GM21825 (cell line): Measurements from ENCODE around the gene TCEANC2.
"Not testable (repeated sequence)": the region's sequence is repeated elsewhere in the genome, so short reads cannot be mapped to it uniquely, and the experiment has no call there.

Experiments used
- ATAC-seq: cut with Tn5 transposase; IDR thresholded peaks from one replicate; pipeline ENCODE4 v1.9.1; 2021; ENCODE audit warnings: mild to moderate bottlenecking, moderate library complexity; ENCODE audit not compliant: unreplicated experiment

TCEANC2 gene

DNA sequence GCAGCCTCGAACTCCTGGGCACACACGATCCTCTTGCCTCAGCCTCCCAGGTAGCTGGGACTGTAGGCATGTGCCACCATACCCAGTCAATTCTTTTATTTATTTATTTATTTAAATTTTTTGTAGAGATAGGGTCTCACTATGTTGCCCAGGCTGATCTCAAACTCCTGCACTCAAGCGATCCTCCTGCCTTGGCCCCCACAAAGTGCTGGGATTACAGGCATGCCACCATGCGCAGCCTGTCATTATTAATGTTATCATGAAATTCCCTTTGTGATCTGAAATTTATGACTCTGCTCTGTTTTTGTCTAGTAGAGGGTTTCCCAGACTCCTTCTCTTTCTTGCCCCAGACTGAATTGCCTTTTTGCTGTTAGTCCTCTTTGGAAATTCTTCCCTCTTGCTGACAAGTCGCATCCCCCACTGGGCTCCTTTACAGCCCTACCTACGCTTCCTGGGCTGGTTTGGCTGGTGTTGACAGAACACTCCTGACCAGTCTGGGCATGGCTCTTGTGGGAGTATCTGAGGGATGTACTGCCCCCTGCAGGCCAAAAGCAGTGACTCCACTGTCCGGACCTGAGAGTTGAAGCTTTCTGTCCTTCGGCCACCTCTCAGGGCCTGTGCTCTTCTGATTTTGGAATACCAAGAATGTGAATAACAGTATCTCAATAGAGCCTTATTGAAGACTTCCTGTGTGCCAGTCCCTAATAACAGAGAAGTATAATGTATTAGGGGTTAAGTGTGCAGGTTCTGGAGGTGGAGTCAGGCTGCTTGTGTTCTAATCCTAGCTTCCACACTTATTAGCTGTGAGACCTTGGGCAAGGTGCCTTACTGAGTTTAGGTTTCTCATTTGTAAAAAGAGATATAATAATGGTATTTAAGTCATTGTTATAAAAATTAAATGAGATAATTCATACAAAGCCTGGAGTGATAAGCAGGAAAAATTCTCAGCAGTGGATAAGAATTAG is 28.2 kb downstream of the TCEANC2 start:
- ATAC-seq = no peak

DNA sequence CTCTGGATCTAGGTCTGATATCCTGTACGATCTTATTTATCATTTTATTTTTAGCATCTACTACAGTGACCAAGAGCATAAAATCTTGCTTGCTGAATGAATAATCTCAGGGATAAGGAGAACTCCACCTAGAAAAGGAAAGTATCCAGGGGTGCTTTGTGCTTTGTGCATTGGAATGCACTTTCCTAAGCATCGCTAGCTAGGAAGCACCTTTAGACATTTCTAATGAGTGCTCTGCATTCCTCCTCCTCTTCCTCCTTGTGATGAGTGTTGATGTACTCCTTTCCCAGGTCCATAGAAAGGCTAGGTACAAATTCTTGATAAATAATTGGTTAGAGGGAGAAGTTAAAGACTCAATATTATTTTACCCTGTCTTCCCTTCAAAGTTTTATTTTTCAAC is 31.4 kb downstream of the TCEANC2 start:
- ATAC-seq = no peak

DNA sequence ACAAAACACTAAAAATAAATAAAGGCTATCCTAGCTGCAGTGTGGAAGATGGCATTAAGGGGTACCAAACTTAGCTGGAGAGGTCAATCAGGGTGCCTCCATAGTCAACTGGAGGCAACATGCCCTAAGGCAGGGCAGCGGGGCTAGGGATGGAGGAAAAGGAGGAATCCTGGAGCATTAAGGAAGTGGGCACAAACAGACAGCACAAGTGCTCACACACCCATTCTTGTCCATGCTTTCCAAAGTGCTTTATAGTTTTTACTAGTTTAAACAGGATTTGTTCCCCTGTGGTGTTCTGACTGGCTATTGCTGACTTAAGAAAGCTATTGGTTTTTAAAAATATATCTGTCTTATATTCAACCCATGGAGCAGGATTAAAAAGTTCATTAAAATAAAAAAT is 33.3 kb downstream of the TCEANC2 start:
- no peak for ATAC-seq

DNA sequence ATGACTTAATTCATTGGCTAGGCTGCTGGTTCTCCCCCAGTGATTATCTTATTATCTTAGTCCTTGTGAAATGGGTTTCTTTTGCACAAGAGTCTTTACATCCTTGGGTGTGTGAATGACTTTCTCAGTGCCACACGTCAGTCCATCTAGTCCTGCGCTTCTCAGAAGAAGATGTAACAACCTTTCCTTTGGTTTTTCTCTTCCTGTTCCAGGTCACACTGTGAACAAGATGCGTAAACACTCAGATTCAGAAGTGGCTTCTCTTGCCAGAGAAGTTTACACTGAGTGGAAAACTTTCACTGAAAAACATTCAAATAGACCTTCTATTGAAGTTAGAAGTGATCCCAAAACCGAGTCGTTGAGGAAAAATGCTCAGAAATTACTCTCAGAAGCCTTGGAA is 35.0 kb downstream of the TCEANC2 start:
- ATAC-seq = no peak

DNA sequence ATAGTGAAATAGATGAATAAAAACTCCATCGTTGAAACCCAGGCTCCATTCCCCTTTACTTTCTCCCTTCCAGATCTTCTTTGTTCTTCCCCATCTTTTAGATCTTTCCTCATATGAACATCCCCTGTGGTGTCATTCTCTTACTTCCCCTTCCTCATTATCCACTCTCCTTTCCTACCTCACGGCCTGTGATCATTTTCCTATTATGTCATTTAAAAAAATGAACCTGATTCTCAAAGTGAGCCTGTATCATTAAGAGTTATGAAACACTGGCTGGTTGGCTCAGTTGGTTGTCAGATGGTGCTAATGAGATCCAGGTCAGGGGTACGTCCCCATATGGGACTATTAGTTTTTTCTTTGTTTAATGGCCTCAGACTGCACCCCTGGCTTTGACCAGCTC is 38.3 kb downstream of the TCEANC2 start:
- ATAC-seq = no peak

DNA sequence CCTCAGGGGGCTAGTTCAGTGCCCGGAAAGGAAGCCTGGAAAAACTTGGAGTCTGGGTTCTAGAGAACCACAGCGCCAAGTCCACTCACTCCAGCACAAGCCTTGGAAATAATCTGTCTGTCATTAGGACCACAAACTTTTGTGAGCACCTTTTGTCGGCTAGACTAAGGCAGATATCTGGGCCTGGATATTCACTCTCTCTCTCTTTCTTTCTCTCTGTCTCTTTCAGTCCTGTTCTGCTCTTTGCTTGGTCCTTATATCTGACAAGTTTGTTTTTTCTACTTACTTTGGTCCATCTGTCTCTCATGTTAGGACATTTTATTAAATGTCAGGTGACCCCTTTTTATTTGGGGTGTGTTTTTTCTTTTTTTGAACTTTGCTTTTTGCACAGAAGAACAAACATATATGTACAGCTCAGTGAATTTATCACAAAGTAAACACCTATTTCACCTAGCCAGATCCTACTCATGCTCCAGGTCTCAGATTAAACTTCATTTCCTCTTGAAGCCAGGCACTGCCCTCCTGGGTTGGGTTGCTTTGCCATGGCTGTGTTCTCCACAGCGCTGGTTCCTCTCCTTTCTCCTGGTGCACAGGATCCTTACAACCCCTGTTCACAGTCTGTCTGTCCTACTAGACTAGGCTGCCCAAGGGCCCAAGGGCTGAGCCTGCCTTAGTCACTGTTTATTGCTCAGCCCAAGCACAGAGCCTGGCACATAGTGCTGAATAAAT is 40.8 kb downstream of the TCEANC2 start:
- no peak for ATAC-seq

DNA sequence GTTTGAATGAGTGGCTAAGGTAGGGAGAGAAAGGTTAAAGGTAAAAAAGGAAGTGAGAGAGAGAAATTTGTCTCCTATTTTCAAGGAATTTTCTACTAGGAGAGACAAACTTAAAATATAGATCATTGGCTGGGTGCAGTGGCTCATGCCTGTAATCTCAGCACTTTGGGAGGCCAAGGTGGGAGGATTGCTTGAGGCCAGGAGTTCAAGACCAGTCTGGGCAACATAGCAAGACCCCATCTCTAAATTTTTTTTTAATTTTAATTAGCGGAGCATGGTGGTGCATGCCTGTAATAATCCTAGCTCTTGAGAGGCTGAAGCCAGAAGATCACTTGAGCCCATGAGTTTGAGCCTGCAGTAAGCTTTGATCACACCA is 41.3 kb downstream of the TCEANC2 start:
- not testable (repeated sequence) for ATAC-seq

DNA sequence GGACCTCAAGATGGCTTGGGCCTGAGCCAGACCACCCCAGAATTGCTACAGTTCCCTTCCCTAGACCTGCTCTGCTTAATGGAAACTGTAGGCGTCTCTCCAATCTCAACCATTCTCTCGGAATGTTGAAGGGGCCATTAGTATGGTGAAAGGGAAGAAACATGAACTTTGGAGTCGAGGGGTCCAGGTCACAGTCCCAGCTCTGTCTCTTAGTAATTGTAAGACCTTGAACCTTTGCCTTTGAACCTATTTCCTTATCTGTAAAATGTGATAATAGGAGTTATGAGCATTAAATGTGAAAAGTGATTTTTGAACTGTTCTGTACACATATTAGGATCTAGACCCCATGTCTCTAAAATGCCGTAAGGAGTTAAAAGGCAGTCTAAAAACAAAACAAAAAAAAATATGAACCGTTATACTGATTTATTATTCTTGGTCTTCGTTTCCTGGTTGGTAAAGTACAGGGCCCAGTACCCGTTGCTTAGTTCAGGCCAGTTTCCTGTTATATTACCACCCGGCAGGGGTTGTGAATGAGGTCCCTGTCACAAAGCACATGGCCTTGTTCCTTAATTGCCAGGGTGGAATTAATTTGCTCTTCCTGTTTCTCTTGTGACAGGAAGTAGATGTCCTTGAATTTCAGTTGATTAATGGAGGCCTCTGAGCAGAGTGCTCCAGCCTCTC is 42.3 kb downstream of the TCEANC2 start:
- ATAC-seq = no peak

DNA sequence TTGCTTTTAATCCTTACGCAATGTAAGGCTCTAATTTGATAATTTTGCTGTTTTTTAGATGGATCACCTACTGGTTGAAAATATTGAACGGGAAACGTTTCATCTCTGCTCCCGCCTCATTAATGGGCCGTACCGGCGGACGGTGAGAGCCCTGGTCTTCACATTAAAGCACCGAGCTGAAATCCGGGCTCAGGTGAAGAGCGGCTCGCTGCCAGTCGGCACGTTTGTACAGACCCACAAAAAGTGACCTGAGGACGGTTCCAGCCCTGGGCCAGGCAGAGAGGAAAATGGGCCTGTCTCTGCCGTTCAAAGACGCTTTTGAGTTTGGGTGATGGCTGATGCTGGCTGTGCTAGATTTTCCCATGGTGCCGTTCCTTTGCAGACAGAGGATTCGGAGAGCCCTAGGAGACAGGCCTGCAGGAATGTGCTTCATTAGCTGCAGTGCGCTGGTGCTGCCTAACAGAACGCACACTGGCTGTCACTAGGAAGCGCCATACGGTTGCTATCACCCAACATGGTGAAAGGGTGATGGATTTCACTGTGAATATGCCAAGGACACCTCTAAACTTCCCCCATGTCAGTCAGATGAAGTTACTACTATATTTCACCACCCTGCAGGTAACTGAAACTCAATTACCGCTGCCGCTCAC is 42.9 kb downstream of the TCEANC2 start:
- ATAC-seq = no peak

DNA sequence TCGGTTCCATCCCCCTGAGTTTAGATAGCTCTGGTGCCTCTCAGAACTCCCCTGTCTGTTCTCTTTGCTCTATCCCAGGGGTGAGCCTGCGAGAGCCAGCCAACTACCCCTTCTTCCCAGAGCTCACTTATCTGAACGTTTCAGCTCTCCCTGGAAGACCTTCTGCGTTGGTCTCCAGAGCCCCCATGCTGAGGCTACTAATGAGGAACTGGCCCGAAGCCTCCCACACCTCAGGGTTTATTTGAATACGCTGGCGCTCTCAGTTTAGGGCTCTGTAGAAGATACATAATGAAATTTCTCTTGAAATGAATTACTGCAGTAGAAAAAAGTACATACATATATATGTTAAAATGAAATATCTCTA is 43.5 kb downstream of the TCEANC2 start:
- no peak for ATAC-seq

DNA sequence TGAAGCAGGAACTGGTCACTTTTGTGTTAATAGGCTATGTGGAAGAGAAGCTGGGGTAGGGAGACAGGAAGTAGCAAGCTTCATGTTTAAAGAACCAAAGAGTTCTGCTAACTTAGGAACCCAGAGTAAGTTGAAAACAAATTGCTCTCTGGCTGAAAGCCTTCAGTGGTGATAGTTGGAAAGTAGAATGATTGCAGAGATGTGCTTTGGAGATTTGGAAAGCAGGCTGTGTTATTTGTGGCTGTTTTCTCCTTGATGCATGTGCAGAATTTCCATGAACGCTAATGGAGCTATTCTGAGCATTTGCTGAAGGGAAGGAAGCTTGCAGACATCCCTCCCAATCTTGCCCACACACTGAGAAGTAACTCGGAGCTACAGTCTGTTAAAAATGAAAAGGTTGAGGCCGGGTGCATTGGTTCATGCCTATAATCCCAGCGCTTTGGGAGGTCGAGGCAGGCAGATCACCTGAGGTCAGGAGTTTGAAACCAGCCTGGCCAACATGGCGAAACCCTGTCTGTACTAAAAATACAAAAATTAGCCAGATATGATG is 45.7 kb downstream of the TCEANC2 start:
- no peak for ATAC-seq

DNA sequence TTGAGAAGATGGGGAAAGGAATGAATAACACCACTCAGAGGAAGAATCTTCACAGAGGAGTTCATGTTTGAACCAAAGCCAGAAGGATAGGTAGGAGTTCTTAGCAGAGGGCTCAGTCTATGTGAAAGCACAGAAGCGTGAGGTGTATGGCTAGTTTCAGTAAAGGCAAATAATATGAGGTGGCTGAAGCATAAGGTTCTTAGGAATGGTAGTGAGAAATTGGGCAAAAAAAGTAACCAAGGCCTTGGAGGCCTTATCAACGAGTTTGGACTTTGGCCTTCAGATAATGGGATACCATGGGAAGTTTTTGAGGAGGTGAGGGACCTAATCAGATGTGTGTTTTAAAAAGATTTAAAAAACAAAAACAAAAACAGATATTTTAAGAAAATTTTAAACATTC is 47.1 kb downstream of the TCEANC2 start:
- ATAC-seq = no peak

DNA sequence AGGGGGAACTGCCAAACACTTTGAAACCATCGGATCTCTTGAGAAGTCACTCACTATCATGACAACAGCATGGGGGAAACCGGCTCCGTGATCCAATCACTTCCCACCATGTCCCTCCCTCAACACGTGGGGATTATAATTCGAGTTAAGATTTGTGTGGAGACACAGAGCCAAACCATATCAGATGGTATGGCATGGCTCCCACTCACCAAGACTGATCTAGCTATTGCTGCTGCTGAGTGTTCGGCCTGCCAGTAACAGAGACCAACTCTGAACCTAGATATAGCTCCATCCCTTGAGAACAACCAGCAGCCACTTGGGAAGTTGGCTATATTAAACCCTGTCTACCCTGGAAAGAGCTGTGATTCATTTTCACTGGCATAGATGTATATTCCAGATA is 50.0 kb downstream of the TCEANC2 start:
- no peak for ATAC-seq

DNA sequence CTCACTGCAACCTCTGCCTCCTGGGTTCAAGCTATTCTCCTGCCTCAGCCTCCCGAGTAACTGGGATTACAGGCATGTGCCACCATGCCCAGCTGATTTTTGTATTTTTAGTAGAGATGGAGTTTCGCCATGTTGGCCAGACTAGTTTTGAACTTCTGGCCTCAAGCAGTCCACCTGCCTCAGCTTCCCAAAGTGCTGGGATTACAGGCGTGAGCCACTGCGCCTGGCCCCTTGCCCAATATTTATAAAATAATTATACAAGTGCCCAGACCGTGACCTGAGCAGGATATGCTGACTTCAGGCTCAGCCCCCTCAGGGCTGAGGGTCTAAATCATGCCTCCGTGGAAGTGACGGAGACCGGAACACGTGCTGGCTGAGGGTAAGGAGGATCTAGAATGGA is 51.2 kb downstream of the TCEANC2 start:
- ATAC-seq = not testable (repeated sequence)

DNA sequence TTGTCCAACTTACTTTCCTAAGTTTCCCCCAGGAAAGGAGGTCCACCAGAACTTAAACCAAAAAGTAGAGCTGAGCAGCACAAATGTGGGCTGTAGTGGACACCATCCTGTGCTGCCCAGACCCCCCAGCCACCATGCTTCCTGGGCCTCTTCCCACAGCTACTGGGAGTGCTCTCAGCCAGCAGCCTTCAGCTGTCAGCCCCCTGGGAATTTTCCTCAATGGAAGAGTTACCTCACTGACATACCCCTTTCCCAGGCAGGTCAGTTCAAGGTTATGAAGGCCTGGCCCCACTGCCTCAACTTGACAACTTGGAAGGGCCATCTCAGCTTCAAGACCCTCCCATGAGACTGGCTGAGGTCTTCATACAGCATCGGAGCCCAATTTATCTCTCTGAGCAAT is 51.7 kb downstream of the TCEANC2 start:
- ATAC-seq = no peak

DNA sequence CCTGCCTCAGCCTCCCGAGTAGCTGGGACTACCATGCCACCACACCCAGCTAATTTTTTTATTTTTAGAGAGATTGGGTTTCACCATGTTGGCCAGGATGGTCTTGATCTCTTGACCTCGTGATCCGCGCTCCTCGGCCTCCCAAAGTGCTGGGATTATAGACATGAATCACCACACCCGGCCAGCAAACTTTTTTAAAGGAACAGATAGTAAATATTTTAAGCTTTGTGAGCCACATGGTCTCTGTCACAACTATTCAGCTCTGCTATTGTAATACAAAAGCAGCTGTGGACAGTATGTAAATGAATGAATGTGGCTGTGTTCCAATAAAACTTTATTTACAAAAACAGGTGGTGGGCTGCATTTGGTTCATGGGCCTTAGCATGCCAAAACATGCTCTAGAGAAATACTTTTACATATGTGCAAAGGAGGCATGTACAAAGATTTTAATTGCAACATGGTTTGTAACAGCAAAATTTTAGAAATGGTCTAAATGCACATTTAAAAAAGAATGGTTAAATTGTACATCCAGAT is 52.4 kb downstream of the TCEANC2 start:
- ATAC-seq = no peak

DNA sequence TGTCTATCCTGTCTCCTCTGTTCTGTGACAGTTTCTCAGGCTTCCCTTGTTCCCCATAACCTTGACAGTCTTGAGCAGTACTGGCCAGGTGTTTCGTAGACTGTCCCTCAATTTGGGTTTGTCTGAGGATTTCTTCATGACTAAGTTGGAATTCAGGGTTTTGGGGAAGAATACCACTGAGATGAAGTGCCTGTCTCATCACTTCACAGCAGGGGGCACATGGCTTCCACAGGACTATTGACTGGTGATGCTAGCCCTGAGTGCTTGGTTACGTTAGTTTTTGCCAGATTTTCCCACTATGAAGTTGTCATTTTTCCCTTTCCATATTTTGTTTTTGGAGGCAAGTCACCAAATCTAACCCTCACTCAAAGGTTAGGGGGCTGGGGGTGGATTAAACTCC is 53.7 kb downstream of the TCEANC2 start:
- ATAC-seq = no peak

DNA sequence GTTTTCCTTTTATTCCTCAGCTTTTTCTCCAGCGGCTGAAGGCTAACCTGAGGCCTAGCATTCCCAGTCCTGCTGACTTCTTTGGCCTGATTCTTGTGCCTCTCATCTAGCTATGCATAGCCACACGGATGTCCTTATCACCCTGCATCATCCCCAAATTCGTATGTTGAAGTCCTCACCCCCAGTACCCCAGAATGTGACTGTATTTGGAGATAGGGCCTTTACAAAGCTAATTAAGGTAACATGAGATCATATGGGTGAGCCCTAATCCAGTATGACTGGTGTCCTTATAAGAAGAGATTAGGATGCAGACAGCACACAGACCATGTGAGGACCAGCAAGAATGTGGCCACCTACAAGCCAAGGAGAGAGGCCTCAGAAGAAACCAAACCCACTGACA is 54.7 kb downstream of the TCEANC2 start:
- no peak for ATAC-seq

DNA sequence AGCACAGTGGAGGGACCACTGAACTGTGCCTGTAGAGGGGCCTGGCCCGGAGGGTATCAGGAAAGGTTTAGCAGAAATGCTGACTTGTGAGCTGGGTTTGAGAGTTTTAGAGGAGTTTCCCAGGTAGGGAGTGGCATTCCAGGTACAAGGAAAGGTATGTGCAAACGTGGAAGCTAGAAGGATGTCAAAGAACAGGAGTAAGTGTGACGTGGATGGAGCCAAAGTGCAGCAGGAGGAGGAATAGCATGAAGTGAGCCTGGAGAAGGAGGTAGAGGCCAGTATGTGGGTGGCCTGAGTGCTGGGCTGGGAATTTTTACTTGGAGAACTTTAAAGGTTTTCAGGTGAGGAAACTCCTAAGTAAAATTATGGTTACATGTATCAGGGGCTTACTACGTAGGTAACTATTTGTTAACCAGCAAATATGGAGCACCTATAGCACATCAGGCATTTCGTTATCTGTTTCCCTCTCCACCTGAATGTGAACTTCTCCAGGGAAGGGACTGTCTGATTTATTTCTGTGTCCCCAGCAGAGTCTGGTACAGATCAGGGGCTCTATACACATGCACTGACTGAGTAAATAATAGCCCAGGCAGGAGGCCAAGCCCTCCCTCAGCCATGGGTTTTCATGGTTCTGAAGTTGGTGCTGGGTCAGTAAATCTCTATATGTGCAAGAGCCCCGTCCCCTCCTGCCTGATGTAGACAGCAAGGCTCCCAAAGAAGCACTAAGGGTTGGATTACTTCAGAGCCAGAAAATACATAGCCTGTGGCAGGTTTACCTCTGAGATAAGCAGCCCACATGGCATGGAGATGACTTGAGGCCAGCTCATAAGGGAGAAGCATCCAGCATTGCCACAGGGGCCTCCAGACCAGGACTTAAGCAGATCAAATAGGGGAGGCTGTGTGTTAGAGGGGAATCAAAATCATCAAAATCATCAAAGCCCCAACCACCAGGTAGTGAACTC is 56.0 kb downstream of the TCEANC2 start:
- ATAC-seq = no peak

DNA sequence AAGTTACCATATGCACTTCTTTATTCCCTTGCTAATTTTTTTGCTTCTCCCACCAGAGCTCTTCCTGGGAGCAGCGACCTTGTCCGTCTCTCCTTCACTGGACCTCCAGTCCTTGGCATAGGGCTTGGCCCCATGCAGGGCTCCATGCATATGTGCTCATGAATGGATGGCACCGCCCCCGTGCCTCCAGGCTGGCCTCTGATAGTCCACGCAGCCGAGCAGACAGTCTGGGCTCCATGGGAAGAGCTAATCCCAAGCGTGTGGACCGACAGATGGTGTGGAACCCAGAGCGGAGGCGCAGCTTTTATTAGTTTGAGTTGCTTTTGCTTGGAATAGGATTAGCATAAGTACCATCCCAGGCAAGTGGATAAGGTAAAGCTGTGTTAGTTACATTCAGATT is 57.6 kb downstream of the TCEANC2 start:
- ATAC-seq = no peak
